Gastroesophageal sphincter (tissue), 3 donors: ENCODE data around the gene ZP1.

Source experiments
- CTCF ChIP-seq, 4 experiments: fragments of 200-600 bp in 2 of 4; fragments of 450-650 bp in 2 of 4; sonication (generic) in 1 of 4; IDR thresholded peaks; one replicate each; pipeline ENCODE4 v1.5.1; 2017 to 2019; ENCODE audit warnings: antibody characterized with exemption in 4 of 4, mild to moderate bottlenecking in 2 of 4, moderate library complexity in 2 of 4
- POLR2AphosphoS5 ChIP-seq: sonication (generic); formaldehyde crosslinking; IDR thresholded peaks from one replicate; pipeline ENCODE4 v1.6.1; 2017; ENCODE audit warnings: antibody characterized with exemption

DNA sequence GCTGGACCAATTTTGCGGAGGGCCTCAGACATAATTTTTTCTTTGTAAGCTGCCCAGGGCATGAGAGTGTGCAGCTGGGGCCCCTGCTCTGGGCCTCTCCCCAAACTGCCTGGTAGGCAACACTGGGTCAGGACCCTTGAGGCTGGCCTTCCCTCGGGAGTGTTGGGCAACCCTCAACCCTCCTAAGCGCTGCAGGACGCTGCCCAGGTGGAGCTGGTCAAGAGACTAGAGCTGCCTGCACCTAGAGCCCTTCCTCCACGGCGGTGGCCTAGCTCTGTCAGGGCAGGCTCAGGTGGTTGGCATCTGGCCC, 56.4 kb downstream of the ZP1 start:
- TF ChIP-seq CTCF (IDR thresholded peaks at IDR 0.05) (no peak), POLR2AphosphoS5 (no peak)
